GM12801 (cell line): ENCODE data around the gene ARPP21.

Experiments
- CTCF ChIP-seq: IDR thresholded peaks from one replicate; pipeline ENCODE4 v1.5.1; 2011; ENCODE audit warnings: control low read depth; ENCODE audit not compliant: insufficient read length; ENCODE audit errors: extremely low read depth

The ARPP21 gene

GRCh38 chr3:35746492-35746891 lies 107.2 kb downstream of the ARPP21 start:
- TF ChIP-seq CTCF: no peak

GRCh38 chr3:35748144-35748543 lies 108.8 kb downstream of the ARPP21 start:
- no peak for TF ChIP-seq CTCF

- no peak for TF ChIP-seq CTCF
These were observed 111.9 kb downstream of the ARPP21 start for GRCh38 chr3:35751207-35751606.

GRCh38 chr3:35757991-35758757 lies 118.8 kb downstream of the ARPP21 start:
- no peak for TF ChIP-seq CTCF

- no peak for TF ChIP-seq CTCF
These were observed 120.8 kb downstream of the ARPP21 start for GRCh38 chr3:35760146-35760545.

GRCh38 chr3:35761311-35761710 lies 122.0 kb downstream of the ARPP21 start:
- no peak for TF ChIP-seq CTCF

- no peak for TF ChIP-seq CTCF
These were observed 133.2 kb downstream of the ARPP21 start for GRCh38 chr3:35772381-35773015.
